Smooth muscle cell (in vitro differentiated cells): ENCODE results near the gene PDE2A. TPM values are rescaled to one million over a fixed set of nuclear protein-coding genes. Genes with fewer than 3 reads are reported as not detected.

ENCODE experiments used
- DNase-seq: peaks from one replicate; lab custom pipeline; 2025; ENCODE audit not compliant: unreplicated experiment; lab: John Stamatoyannopoulos, UW
- H2AFZ ChIP-seq: fragments of 200-600 bp; sonication (generic); 2 replicates; pipeline ENCODE4 v1.6.0; 2016; ENCODE audit warnings: antibody characterized with exemption, low read depth, mild to moderate bottlenecking
- H3F3A ChIP-seq: fragments of 200-600 bp; sonication (generic); 2 replicates; pipeline ENCODE4 v1.6.0; 2017; ENCODE audit warnings: antibody characterized with exemption, low read depth
- H3K27ac ChIP-seq: fragments of 200-600 bp; sonication (generic); 2 replicates; pipeline ENCODE4 v1.5.1; 2016; ENCODE audit warnings: low read depth, mild to moderate bottlenecking
- H3K27me3 ChIP-seq: fragments of 200-600 bp; sonication (generic); 2 replicates; pipeline ENCODE4 v1.6.1; 2016; ENCODE audit warnings: low read depth, mild to moderate bottlenecking
- H3K36me3 ChIP-seq: fragments of 200-600 bp; sonication (generic); 2 replicates; pipeline ENCODE4 v1.5.1; 2016; ENCODE audit warnings: low read depth
- H3K4me1 ChIP-seq: fragments of 200-600 bp; sonication (generic); 2 replicates; pipeline ENCODE4 v1.5.1; 2016; ENCODE audit warnings: low read depth
- H3K4me2 ChIP-seq: fragments of 200-600 bp; sonication (generic); 2 replicates; pipeline ENCODE4 v1.6.0; 2016; ENCODE audit warnings: mild to moderate bottlenecking
- H3K4me3 ChIP-seq: fragments of 200-600 bp; sonication (generic); 2 replicates; pipeline ENCODE4 v1.5.1; 2016; ENCODE audit warnings: mild to moderate bottlenecking
- H3K79me2 ChIP-seq: fragments of 200-600 bp; sonication (generic); 2 replicates; pipeline ENCODE4 v1.6.0; 2016; ENCODE audit warnings: low read depth, mild to moderate bottlenecking
- H3K9ac ChIP-seq: fragments of 200-600 bp; sonication (generic); 2 replicates; pipeline ENCODE4 v1.6.0; 2016; ENCODE audit warnings: low read depth
- H3K9me3 ChIP-seq: fragments of 200-600 bp; sonication (generic); replicated peaks from 2 replicates; pipeline ENCODE4 v1.5.1; 2016; ENCODE audit warnings: low read depth
- H4K20me1 ChIP-seq: fragments of 200-600 bp; sonication (generic); 2 replicates; pipeline ENCODE4 v1.6.0; 2016; ENCODE audit warnings: low read depth
- CTCF ChIP-seq: fragments of 200-600 bp; sonication (generic); IDR thresholded peaks from 2 replicates; pipeline ENCODE4 v1.5.1; 2017; ENCODE audit warnings: borderline replicate concordance, mild to moderate bottlenecking, antibody characterized with exemption; ENCODE audit not compliant: insufficient read depth, poor library complexity, severe bottlenecking
- WGBS: methylation state at CpG from one replicate; pipeline ENCODE4 v1.1.7; 2016; ENCODE audit warnings: low lambda C conversion rate; 5-methylcytosine and 5-hydroxymethylcytosine counted together
- polyA plus RNA-seq: library from polyadenylated mRNA; unstranded; fragments of >200 nt; fragmentation: Nextera tagmentation; extraction: Ambion mirVana; gene quantifications from 2 replicates; pipeline ENCODE4 v1.2.1, GENCODE V29; 2016
- total RNA-seq: library from RNA; depleted of rRNA; stranded (reverse); fragments of >200 nt; gene quantifications from 2 replicates; pipeline ENCODE4 v1.2.3, GENCODE V29; 2014

PDE2A gene
- total and polyA plus RNA-seq, 2 experiments from 2014 or later: 1.0 TPM; not detected in 1

GRCh38 chr11:72543849-72544542, 130.2 kb downstream of the PDE2A start:
- H3K9me3 ChIP-seq: no peaks in the 10 kb centered on the region
- no peak for TF ChIP-seq CTCF
- no peaks in the 10 kb centered on the region for H3K36me3 ChIP-seq
- no peak for DNase-seq
- 93% methylated on average over 6 of the region's 6 CpGs for WGBS
- no peak overlapping the region for H3K4me3 ChIP-seq
- no peak overlapping the region for H3K4me2 ChIP-seq
- no peak overlapping the region for H3K9ac ChIP-seq
- no peaks in the 10 kb centered on the region for H3K27me3 ChIP-seq
- H2AFZ ChIP-seq: no peak overlapping the region
- H3K27ac ChIP-seq: no peak overlapping the region
- H4K20me1 ChIP-seq: no peaks in the 10 kb centered on the region
- no peaks in the 10 kb centered on the region for H3K4me1 ChIP-seq
- H3F3A ChIP-seq: no peaks in the 10 kb centered on the region
- no peaks in the 10 kb centered on the region for H3K79me2 ChIP-seq

- DNase-seq: no peak
- Histone ChIP-seq H2AFZ (no peak overlapping the region), H3K27ac (no peak overlapping the region), H3K27me3 (no peaks in the 10 kb centered on the region), H4K20me1 (no peaks in the 10 kb centered on the region), H3K79me2 (no peaks in the 10 kb centered on the region), H3K4me1 (no peaks in the 10 kb centered on the region), H3K4me3 (no peak overlapping the region), H3F3A (no peaks in the 10 kb centered on the region), H3K9ac (no peak overlapping the region), H3K36me3 (no peaks in the 10 kb centered on the region), H3K4me2 (no peak overlapping the region), H3K9me3 (no peaks in the 10 kb centered on the region)
- 97% methylated on average over 4 of the region's 4 CpGs for WGBS
- TF ChIP-seq CTCF: no peak
These were observed 132.8 kb downstream of the PDE2A start for GRCh38 chr11:72541257-72541974.

DNA sequence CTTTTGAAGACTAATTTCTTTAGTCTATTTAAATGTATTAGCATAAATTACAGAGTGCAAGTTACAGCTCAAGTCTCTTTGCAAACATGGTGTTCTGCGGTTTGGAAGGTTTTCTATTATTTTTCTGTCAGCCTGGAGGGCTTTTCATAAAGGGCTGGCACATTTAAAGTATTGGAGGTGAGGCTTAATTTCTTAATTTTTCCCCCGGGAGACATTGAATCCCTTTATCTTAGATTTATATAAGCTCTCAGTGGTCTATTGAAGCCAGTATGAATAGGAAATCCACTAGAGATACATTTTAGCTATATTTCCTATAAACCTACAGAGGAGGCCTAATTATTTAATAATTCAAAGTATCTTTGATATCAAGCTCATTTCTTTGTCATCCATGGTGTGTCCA, 137.2 kb downstream of the PDE2A start:
- DNase-seq: no peak
- Histone ChIP-seq H3K79me2 (no peaks in the 10 kb centered on the region), H4K20me1 (no peaks in the 10 kb centered on the region), H3K4me3 (no peak overlapping the region), H3K9me3 (no peaks in the 10 kb centered on the region), H3K9ac (no peak overlapping the region), H3K36me3 (no peaks in the 10 kb centered on the region), H2AFZ (no peak overlapping the region), H3K27me3 (no peaks in the 10 kb centered on the region), H3K27ac (no peak overlapping the region), H3K4me1 (peaks cover 9% of the 10 kb centered on the region), H3K4me2 (no peak overlapping the region), H3F3A (peaks cover 4% of the 10 kb centered on the region)
- no peak for TF ChIP-seq CTCF
- WGBS: 84% methylated on average over 2 of the region's 2 CpGs
